ENCODE measurements around the gene APMAP. TPM values are rescaled to one million over a fixed set of nuclear protein-coding genes. Genes with fewer than 3 reads are reported as not detected.
"Not testable (repeated sequence)": the region's sequence is repeated elsewhere in the genome, so short reads cannot be mapped to it uniquely, and the experiment has no call there.

Gene APMAP
- total RNA-seq, 1 donor: 70.2 TPM

DNA sequence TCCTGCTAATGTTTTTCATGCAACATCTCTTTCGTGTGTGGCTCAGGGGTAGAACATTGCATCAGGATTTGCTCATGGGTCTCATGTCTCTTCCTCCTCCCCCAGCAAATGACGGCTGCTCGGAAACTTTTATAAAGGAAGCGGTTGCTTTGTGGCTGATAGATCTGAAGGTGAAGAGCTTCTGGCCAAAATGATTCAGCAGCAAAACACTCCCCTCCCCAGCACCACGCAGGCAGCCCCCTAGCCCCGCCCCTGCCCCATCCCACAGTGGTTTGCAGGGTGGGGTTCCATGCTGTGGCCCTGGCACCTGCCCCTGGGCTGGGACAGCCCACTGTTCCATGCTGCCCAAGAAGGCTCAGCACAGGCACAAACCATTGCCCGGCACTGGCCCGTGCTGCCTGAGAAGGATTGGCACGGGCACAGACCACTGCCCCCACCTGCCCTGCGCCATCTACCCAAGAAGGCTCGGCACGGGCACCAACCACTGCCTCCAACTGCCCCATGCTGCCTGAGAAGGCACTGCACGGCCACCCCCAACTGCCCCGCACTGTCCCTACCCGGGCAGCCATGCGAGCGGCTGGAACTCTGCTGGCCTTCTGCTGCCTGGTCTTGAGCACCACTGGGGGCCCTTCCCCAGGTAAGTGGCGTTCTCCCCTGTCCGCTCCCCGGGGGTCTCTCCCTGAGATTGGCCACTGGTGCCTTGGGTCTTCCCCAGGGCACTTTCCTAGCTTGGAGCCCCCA is 43.4 kb downstream of the APMAP start, which contains the start of gene CST7:
CST7 (plus strand) TSS at position 331 of the 741 bp plus-strand sequence; CDS start at position 568, 237 bp downstream.
- TF ChIP-seq, protein P1, sequence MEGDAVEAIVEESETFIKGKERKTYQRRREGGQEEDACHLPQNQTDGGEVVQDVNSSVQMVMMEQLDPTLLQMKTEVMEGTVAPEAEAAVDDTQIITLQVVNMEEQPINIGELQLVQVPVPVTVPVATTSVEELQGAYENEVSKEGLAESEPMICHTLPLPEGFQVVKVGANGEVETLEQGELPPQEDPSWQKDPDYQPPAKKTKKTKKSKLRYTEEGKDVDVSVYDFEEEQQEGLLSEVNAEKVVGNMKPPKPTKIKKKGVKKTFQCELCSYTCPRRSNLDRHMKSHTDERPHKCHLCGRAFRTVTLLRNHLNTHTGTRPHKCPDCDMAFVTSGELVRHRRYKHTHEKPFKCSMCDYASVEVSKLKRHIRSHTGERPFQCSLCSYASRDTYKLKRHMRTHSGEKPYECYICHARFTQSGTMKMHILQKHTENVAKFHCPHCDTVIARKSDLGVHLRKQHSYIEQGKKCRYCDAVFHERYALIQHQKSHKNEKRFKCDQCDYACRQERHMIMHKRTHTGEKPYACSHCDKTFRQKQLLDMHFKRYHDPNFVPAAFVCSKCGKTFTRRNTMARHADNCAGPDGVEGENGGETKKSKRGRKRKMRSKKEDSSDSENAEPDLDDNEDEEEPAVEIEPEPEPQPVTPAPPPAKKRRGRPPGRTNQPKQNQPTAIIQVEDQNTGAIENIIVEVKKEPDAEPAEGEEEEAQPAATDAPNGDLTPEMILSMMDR (IDR thresholded peaks at IDR 0.05; ENCODE audit: extremely low read depth, low read depth, low read length): no peak
- H4K20me1 ChIP-seq (ENCODE audit: insufficient read depth, low read length): no peaks in the 10 kb centered on the region
- no peak within 1 kb of the TSS for H2AFZ ChIP-seq (ENCODE audit: low read length)
- H3K4me1 ChIP-seq (ENCODE audit: insufficient read depth, low read length): no peaks in the 10 kb centered on the region
- no peaks in the 10 kb centered on the region for H3K27me3 ChIP-seq (ENCODE audit: insufficient read depth, low read length)
- no peak for DNase-seq (ENCODE audit: insufficient read length, low spot score, missing footprints)
- H3K36me3 ChIP-seq (ENCODE audit: insufficient read depth, low read length): no peaks in the 10 kb centered on the region
- no peaks in the 10 kb centered on the region for H3K9me3 ChIP-seq (ENCODE audit: low read depth, low read length)
- H3K4me2 ChIP-seq (ENCODE audit: insufficient read depth, low read length): no peak within 1 kb of the TSS
- no peak within 1 kb of the TSS for H3K4me3 ChIP-seq (ENCODE audit: insufficient read depth, low read length)
- no peak within 1 kb of the TSS for H3K27ac ChIP-seq (ENCODE audit: low read depth, low read length)
- H3K79me2 ChIP-seq (ENCODE audit: insufficient read depth, low read length): no peaks in the 10 kb centered on the region

DNA sequence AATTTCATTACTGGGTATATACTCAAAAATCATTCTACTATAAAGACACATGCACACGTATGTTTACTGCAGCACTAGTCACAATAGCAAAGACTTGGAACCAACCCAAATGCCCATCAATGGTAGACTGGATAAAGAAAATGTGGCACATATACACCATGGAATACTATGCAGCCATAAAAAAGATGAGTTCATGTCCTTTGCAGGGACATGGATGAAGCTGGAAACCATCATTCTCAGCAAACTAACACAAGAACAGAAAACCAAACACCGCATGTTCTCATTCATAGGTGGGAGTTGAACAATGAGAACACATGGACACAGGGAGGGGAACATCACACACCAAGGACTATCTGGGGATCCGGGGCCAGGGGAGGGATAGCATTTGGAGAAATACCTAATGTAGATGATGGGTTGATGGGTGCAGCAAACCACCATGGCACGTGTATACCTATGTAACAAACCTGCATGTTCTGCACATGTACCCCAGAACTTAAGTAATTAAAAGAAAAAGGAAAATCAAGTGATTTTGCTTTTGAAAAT is 44.1 kb downstream of the APMAP start:
- H4K20me1 ChIP-seq (ENCODE audit: insufficient read depth, low read length); H3K27me3 ChIP-seq (ENCODE audit: insufficient read depth, low read length); DNase-seq (ENCODE audit: insufficient read length, low spot score, missing footprints); H3K36me3 ChIP-seq (ENCODE audit: insufficient read depth, low read length); H3K27ac ChIP-seq (ENCODE audit: low read depth, low read length); H3K4me1 ChIP-seq (ENCODE audit: insufficient read depth, low read length); H3K79me2 ChIP-seq (ENCODE audit: insufficient read depth, low read length); H3K4me2 ChIP-seq (ENCODE audit: insufficient read depth, low read length); H3K9me3 ChIP-seq (ENCODE audit: low read depth, low read length); H2AFZ ChIP-seq (ENCODE audit: low read length); H3K4me3 ChIP-seq (ENCODE audit: insufficient read depth, low read length): not testable (repeated sequence)

DNA sequence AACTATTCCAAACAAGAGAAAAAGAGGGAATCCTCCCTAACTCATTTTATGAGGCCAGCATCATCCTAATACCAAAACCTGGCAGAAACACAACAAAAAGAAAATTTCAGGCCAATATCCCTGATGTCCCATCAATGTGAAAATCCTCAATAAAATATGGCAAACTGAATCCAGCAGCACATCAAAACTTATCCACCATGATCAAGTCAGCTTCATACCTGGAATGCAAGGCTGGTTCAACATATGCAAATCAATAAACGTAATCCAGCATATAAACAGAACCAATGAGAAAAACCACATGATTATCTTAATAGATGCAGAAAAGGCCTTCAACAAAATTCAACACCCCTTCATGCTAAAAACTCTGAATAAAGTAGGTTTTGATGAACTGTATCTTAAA is 46.2 kb downstream of the APMAP start:
- not testable (repeated sequence) for H3K4me2 ChIP-seq (ENCODE audit: insufficient read depth, low read length); H2AFZ ChIP-seq (ENCODE audit: low read length); H3K27ac ChIP-seq (ENCODE audit: low read depth, low read length); H4K20me1 ChIP-seq (ENCODE audit: insufficient read depth, low read length); H3K36me3 ChIP-seq (ENCODE audit: insufficient read depth, low read length); H3K27me3 ChIP-seq (ENCODE audit: insufficient read depth, low read length); DNase-seq (ENCODE audit: insufficient read length, low spot score, missing footprints); H3K4me3 ChIP-seq (ENCODE audit: insufficient read depth, low read length); H3K79me2 ChIP-seq (ENCODE audit: insufficient read depth, low read length); H3K9me3 ChIP-seq (ENCODE audit: low read depth, low read length); H3K4me1 ChIP-seq (ENCODE audit: insufficient read depth, low read length)

DNA sequence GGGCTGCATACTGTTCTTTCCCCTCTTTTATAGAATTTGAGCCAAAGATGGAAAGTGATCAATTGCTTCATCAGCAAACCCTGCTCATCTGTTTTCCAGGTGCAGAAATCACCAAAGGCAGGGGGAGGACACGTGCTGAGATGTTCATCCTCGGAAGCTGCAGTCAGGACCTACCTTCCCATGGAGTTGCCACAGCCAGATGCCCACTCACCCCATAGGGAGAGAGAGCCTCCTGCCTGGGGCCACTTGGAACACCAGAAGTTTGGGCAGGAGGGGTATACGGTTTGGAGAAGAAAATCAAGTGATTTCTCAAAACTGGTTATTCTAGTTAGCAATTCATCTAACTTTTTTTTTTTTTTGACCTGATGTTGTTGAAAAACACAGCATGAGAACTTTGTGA is 48.8 kb downstream of the APMAP start:
- Histone ChIP-seq H3K4me3 (ENCODE audit: insufficient read depth, low read length) (no peak overlapping the region), H2AFZ (ENCODE audit: low read length) (no peak overlapping the region), H3K79me2 (ENCODE audit: insufficient read depth, low read length) (no peaks in the 10 kb centered on the region), H3K9me3 (ENCODE audit: low read depth, low read length) (no peaks in the 10 kb centered on the region), H4K20me1 (ENCODE audit: insufficient read depth, low read length) (no peaks in the 10 kb centered on the region), H3K4me1 (ENCODE audit: insufficient read depth, low read length) (no peaks in the 10 kb centered on the region), H3K36me3 (ENCODE audit: insufficient read depth, low read length) (no peaks in the 10 kb centered on the region), H3K27me3 (ENCODE audit: insufficient read depth, low read length) (no peaks in the 10 kb centered on the region), H3K27ac (ENCODE audit: low read depth, low read length) (no peak overlapping the region), H3K4me2 (ENCODE audit: insufficient read depth, low read length) (no peak overlapping the region)
- no peak for DNase-seq (ENCODE audit: insufficient read length, low spot score, missing footprints)
- TF ChIP-seq, protein P1 (IDR thresholded peaks at IDR 0.05; ENCODE audit: extremely low read depth, low read depth, low read length): no peak

DNA sequence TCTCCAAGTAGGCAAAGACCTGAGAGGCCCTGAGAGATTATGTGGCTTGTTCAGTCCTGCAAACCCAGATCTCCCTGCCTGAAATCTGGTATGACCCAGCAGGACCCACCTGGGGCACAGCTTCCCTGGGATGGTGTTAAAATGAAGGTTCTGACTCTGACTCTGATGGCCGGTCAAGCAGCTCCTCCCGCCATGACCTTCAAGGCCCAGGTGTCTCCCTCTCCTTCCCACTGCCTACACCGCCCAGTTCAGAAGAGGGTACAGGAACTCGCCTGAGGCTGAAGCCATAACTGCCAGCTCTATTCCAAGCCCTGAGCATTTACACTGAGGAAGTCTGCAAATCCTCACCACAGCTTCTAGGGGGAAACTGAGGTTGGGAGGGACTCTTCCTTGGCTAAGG is 49.4 kb downstream of the APMAP start:
- Histone ChIP-seq H2AFZ (ENCODE audit: low read length) (no peak overlapping the region), H4K20me1 (ENCODE audit: insufficient read depth, low read length) (no peaks in the 10 kb centered on the region), H3K4me1 (ENCODE audit: insufficient read depth, low read length) (no peaks in the 10 kb centered on the region), H3K27me3 (ENCODE audit: insufficient read depth, low read length) (no peaks in the 10 kb centered on the region), H3K4me3 (ENCODE audit: insufficient read depth, low read length) (no peak overlapping the region), H3K9me3 (ENCODE audit: low read depth, low read length) (no peaks in the 10 kb centered on the region), H3K4me2 (ENCODE audit: insufficient read depth, low read length) (no peak overlapping the region), H3K27ac (ENCODE audit: low read depth, low read length) (no peak overlapping the region), H3K79me2 (ENCODE audit: insufficient read depth, low read length) (no peaks in the 10 kb centered on the region), H3K36me3 (ENCODE audit: insufficient read depth, low read length) (no peaks in the 10 kb centered on the region)
- TF ChIP-seq, protein P1 (IDR thresholded peaks at IDR 0.05; ENCODE audit: extremely low read depth, low read depth, low read length): no peak
- DNase-seq (ENCODE audit: insufficient read length, low spot score, missing footprints): no peak

Data from osteoblast (primary cell).